ENCODE results near the gene LILRB1.

DNA sequence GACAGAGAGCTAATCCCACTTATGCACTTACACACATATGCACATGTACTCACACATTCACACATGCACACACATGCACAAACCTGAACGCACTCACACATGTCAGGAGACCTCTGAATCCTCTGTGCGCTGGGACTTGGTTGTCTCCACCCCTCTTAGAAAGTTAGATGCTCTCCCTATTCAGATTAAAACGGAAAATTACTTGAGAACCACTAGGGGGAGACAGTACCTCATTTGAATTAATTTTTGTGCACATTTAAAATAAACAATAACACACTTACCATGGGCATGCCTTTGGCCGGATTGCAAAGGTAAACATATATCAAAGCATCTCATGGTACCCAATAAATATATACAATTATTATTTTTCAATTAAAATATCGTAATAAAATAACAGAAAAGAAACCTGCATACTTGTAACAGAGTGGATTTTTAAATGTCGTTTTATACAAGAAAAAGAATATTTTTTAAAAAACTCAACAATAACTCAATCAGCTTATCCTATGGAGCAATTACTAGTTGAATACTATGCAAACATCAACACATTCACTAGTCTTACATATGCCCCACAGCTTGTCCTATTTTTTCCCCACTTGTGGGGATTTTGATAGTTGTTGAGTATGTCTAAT is 23.0 kb downstream of the LILRB1 start:
- TF ChIP-seq, protein P1, sequence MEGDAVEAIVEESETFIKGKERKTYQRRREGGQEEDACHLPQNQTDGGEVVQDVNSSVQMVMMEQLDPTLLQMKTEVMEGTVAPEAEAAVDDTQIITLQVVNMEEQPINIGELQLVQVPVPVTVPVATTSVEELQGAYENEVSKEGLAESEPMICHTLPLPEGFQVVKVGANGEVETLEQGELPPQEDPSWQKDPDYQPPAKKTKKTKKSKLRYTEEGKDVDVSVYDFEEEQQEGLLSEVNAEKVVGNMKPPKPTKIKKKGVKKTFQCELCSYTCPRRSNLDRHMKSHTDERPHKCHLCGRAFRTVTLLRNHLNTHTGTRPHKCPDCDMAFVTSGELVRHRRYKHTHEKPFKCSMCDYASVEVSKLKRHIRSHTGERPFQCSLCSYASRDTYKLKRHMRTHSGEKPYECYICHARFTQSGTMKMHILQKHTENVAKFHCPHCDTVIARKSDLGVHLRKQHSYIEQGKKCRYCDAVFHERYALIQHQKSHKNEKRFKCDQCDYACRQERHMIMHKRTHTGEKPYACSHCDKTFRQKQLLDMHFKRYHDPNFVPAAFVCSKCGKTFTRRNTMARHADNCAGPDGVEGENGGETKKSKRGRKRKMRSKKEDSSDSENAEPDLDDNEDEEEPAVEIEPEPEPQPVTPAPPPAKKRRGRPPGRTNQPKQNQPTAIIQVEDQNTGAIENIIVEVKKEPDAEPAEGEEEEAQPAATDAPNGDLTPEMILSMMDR (IDR thresholded peaks at IDR 0.05; ENCODE audit: insufficient read depth, low read length, poor library complexity, severe bottlenecking): peak; percentile 48
- TF ChIP-seq EZH2phosphoT487 (conservative IDR thresholded peaks at IDR 0.05; ENCODE audit: low read length): no peak

Data from SU-DHL-6 (cell line).